ENCODE results near the gene FAM221A. TPM values are rescaled to one million over a fixed set of nuclear protein-coding genes. Genes with fewer than 3 reads are reported as not detected.

Gene FAM221A
- polyA plus RNA-seq, 1 donor from 2014 or later, result 11.3 TPM

DNA sequence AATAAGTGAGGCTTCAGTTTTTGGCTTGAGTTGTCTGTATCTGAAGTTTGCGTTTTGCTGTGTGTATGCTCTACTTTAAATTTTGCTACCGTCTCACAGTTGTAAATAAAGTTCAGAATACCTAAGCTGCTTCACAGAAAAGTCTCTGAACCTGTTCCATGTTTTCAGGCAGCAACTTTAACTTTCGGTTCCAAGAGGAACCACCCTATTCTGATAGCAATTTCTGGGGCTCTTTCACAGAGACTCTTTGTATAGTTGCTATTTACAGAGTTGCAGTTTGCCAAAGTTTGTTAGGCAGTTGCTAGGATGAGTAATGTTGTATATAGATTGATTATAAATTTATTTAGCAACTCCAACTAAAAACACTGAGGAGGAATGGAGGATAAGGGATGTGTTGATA lies 5.7 kb downstream of the FAM221A start:
- Histone ChIP-seq H3F3A (ENCODE audit: insufficient read depth, low read length, poor library complexity, severe bottlenecking) (no peaks in the 10 kb centered on the region), H4K20me1 (ENCODE audit: insufficient read depth) (no peaks in the 10 kb centered on the region), H3K4me2 (ENCODE audit: low read length) (no peak overlapping the region), H3K36me3 (ENCODE audit: insufficient read depth, low read length) (peaks cover 5% of the 10 kb centered on the region), H3K4me3 (ENCODE audit: low read length) (no peak overlapping the region), H3K27ac (ENCODE audit: low read length) (no peak overlapping the region), H3K27me3 (ENCODE audit: insufficient read depth, low read depth, low read length) (no peaks in the 10 kb centered on the region), H3K79me2 (replicated peaks; ENCODE audit: insufficient read depth, low read length) (no peaks in the 10 kb centered on the region), H3K9ac (ENCODE audit: low read length) (no peak overlapping the region), H3K9me2 (ENCODE audit: insufficient read depth, low read length) (no peaks in the 10 kb centered on the region), H2AFZ (ENCODE audit: low read depth, low read length) (no peak overlapping the region), H3K9me3 (ENCODE audit: low read length) (no peaks in the 10 kb centered on the region)
- TF ChIP-seq, protein P1, sequence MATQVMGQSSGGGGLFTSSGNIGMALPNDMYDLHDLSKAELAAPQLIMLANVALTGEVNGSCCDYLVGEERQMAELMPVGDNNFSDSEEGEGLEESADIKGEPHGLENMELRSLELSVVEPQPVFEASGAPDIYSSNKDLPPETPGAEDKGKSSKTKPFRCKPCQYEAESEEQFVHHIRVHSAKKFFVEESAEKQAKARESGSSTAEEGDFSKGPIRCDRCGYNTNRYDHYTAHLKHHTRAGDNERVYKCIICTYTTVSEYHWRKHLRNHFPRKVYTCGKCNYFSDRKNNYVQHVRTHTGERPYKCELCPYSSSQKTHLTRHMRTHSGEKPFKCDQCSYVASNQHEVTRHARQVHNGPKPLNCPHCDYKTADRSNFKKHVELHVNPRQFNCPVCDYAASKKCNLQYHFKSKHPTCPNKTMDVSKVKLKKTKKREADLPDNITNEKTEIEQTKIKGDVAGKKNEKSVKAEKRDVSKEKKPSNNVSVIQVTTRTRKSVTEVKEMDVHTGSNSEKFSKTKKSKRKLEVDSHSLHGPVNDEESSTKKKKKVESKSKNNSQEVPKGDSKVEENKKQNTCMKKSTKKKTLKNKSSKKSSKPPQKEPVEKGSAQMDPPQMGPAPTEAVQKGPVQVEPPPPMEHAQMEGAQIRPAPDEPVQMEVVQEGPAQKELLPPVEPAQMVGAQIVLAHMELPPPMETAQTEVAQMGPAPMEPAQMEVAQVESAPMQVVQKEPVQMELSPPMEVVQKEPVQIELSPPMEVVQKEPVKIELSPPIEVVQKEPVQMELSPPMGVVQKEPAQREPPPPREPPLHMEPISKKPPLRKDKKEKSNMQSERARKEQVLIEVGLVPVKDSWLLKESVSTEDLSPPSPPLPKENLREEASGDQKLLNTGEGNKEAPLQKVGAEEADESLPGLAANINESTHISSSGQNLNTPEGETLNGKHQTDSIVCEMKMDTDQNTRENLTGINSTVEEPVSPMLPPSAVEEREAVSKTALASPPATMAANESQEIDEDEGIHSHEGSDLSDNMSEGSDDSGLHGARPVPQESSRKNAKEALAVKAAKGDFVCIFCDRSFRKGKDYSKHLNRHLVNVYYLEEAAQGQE (IDR thresholded peaks at IDR 0.05; ENCODE audit: borderline replicate concordance), result no peak
- TF ChIP-seq MXI1 (conservative IDR thresholded peaks at IDR 0.05; ENCODE audit: poor library complexity, severe bottlenecking), result no peak
- no peak for TF ChIP-seq RAD21 (conservative IDR thresholded peaks at IDR 0.05)
- TF ChIP-seq, protein P2, sequence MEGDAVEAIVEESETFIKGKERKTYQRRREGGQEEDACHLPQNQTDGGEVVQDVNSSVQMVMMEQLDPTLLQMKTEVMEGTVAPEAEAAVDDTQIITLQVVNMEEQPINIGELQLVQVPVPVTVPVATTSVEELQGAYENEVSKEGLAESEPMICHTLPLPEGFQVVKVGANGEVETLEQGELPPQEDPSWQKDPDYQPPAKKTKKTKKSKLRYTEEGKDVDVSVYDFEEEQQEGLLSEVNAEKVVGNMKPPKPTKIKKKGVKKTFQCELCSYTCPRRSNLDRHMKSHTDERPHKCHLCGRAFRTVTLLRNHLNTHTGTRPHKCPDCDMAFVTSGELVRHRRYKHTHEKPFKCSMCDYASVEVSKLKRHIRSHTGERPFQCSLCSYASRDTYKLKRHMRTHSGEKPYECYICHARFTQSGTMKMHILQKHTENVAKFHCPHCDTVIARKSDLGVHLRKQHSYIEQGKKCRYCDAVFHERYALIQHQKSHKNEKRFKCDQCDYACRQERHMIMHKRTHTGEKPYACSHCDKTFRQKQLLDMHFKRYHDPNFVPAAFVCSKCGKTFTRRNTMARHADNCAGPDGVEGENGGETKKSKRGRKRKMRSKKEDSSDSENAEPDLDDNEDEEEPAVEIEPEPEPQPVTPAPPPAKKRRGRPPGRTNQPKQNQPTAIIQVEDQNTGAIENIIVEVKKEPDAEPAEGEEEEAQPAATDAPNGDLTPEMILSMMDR (IDR thresholded peaks at IDR 0.05; ENCODE audit: poor library complexity, severe bottlenecking), result no peak

DNA sequence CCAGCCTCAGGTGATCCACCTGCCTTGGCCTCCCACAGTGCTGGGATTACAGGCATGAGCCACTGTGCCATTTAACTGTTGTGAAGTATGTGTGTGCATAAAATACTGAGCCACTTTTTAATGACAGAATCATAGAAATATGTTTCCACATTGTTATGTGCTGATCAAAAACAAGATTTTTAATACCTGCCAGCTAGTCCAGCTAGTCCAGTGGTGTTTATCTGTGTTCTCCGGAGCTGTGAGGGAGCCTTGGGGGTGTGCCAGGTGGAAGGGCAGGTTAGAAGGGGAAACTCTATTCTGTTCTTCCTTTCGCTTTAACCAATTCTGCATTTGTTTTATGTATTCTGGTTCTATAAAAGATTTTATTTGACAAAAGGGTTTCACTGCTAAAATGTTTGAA lies 7.0 kb downstream of the FAM221A start:
- H3K79me2 ChIP-seq (replicated peaks; ENCODE audit: insufficient read depth, low read length), result no peaks in the 10 kb centered on the region
- no peak overlapping the region for H3K4me2 ChIP-seq (ENCODE audit: low read length)
- no peak overlapping the region for H3K4me3 ChIP-seq (ENCODE audit: low read length)
- H3F3A ChIP-seq (ENCODE audit: insufficient read depth, low read length, poor library complexity, severe bottlenecking), result no peaks in the 10 kb centered on the region
- H3K36me3 ChIP-seq (ENCODE audit: insufficient read depth, low read length), result peaks cover 5% of the 10 kb centered on the region
- TF ChIP-seq RAD21 (conservative IDR thresholded peaks at IDR 0.05) (no peak), EZH2 (IDR thresholded peaks at IDR 0.05; ENCODE audit: borderline replicate concordance, insufficient read depth, low read length, poor library complexity, severe bottlenecking) (no peak), EP300 (conservative IDR thresholded peaks at IDR 0.05; ENCODE audit: poor library complexity, severe bottlenecking) (no peak), SMC3 (conservative IDR thresholded peaks at IDR 0.05; ENCODE audit: poor library complexity) (no peak), MXI1 (conservative IDR thresholded peaks at IDR 0.05; ENCODE audit: poor library complexity, severe bottlenecking) (no peak), POLR2AphosphoS5 (IDR thresholded peaks at IDR 0.05) (no peak), TAF1 (IDR thresholded peaks at IDR 0.05; ENCODE audit: low read depth) (no peak)
- TF ChIP-seq, protein P2 (IDR thresholded peaks at IDR 0.05; ENCODE audit: poor library complexity, severe bottlenecking), result no peak
- TF ChIP-seq, protein P1 (IDR thresholded peaks at IDR 0.05; ENCODE audit: borderline replicate concordance), result no peak
- no peaks in the 10 kb centered on the region for H3K27me3 ChIP-seq (ENCODE audit: insufficient read depth, low read depth, low read length)
- no peak overlapping the region for H3K27ac ChIP-seq (ENCODE audit: low read length)
- H3K9me3 ChIP-seq (ENCODE audit: low read length), result no peaks in the 10 kb centered on the region
- no peak overlapping the region for H2AFZ ChIP-seq (ENCODE audit: low read depth, low read length)
- H3K9me2 ChIP-seq (ENCODE audit: insufficient read depth, low read length), result no peaks in the 10 kb centered on the region
- H3K9ac ChIP-seq (ENCODE audit: low read length), result no peak overlapping the region
- no peaks in the 10 kb centered on the region for H4K20me1 ChIP-seq (ENCODE audit: insufficient read depth)

Measured in neural cell (in vitro differentiated cells).